K562 (cell line): ENCODE data around the gene TUBA1A. TPM values are rescaled to one million over a fixed set of nuclear protein-coding genes. Genes with fewer than 3 reads are reported as not detected.

Experiments
- ATAC-seq: fragments of 200-7000 bp; cut with Tn5 transposase; 3 replicates; pipeline ENCODE4 v1.9.1; 2020; ENCODE audit warnings: moderate library complexity
- BruUV-seq: library from RNA; stranded (reverse); fragments of 400-500 nt; replicated peaks from 2 replicates; lab custom pipeline; 2021; lab: Mats Ljungman, UMichigan
- CTCF ChIA-PET: fragments of 300-600 bp; formaldehyde crosslinking; extraction: SDS; loops from one replicate; lab custom pipeline; 2021; ENCODE audit warnings: low intra/inter-chr PET ratio; lab: Yijun Ruan, JAX
- POLR2A ChIA-PET: fragments of 300-600, 350-650 bp; sonication (Branson Sonifier 250); formaldehyde crosslinking; extraction: SDS; loops from one replicate; lab custom pipeline; 2021; ENCODE audit warnings: antibody characterized with exemption, inconsistent platforms; lab: Yijun Ruan, JAX
- DNase-seq, 4 experiments: peaks; one replicate each; pipeline versions ENCODE4 v3.0.0 to v3.0.0-alpha.2; 2011 to 2018; ENCODE audit warnings: low spot score in 3 of 4, mixed read lengths in 3 of 4; ENCODE audit errors: extremely low read depth in 1 of 4
- FAIRE-seq: peaks from 2 replicates; lab custom pipeline; 2011; peaks lifted over from hg19 to GRCh38; lab: Jason Lieb, UNC
- H2AFZ ChIP-seq: 2 replicates; pipeline ENCODE4 v1.6.0; 2011; ENCODE audit warnings: low read depth, low read length, control low read depth, inconsistent platforms
- H3K27ac ChIP-seq: fragments of 200-600 bp; 3 replicates; pipeline ENCODE4 v1.8.0; 2011; ENCODE audit warnings: low read depth, mild to moderate bottlenecking, control low read depth, inconsistent platforms, low read length, moderate library complexity, mixed read lengths; ENCODE audit errors: extremely low read depth
- H3K27me3 ChIP-seq, 2 experiments: fragments of 300-600 bp in 1 of 2; 2 replicates in 1 of 2; 3 replicates in 1 of 2; pipeline versions ENCODE4 v1.6.0 to v1.8.0; 2011; ENCODE audit warnings: inconsistent platforms in 2 of 2, low read length in 2 of 2, mild to moderate bottlenecking in 1 of 2, mixed read lengths in 1 of 2, moderate library complexity in 1 of 2; ENCODE audit not compliant: control insufficient read depth in 2 of 2, insufficient read depth in 2 of 2
- H3K36me3 ChIP-seq: fragments of 300-600 bp; 3 replicates; pipeline ENCODE4 v1.8.0; 2011; ENCODE audit warnings: mild to moderate bottlenecking, low read length, inconsistent platforms; ENCODE audit not compliant: control insufficient read depth, insufficient read depth
- H3K4me1 ChIP-seq, 2 experiments: fragments of 200-600 bp in 1 of 2; replicated peaks in 1 of 2; 2 replicates in 1 of 2; 3 replicates in 1 of 2; pipeline versions ENCODE4 v1.5.1 to v1.8.0; 2011; ENCODE audit warnings: inconsistent platforms in 2 of 2, low read length in 2 of 2, mild to moderate bottlenecking in 1 of 2, mixed read lengths in 1 of 2, moderate library complexity in 1 of 2; ENCODE audit not compliant: control insufficient read depth in 2 of 2, insufficient read depth in 2 of 2
- H3K4me2 ChIP-seq: 2 replicates; pipeline ENCODE4 v1.6.1; 2011; ENCODE audit warnings: low read length, control low read depth, inconsistent platforms, mixed read lengths; ENCODE audit not compliant: insufficient read depth
- H3K4me3 ChIP-seq: fragments of 200-600 bp; sonication (generic), shearing (Covaris generic); 2 replicates; pipeline ENCODE4 v1.5.1; 2016; ENCODE audit warnings: control low read depth, inconsistent platforms
- H3K79me2 ChIP-seq: fragments of 200-600 bp; 3 replicates; pipeline ENCODE4 v1.8.0; 2011; ENCODE audit warnings: low read length, inconsistent platforms; ENCODE audit not compliant: control insufficient read depth, insufficient read depth
- H3K9ac ChIP-seq, 2 experiments: 2 replicates each; pipeline versions ENCODE4 v1.6.0 to v1.6.1; 2011; ENCODE audit warnings: low read depth in 2 of 2, low read length in 2 of 2, control low read depth in 1 of 2, inconsistent platforms in 1 of 2, mild to moderate bottlenecking in 1 of 2, mixed read lengths in 1 of 2; ENCODE audit not compliant: insufficient read depth in 1 of 2
- H3K9me1 ChIP-seq: one replicate; pipeline ENCODE4 v1.6.0; 2011; ENCODE audit warnings: inconsistent platforms, mild to moderate bottlenecking, low read length, moderate library complexity; ENCODE audit not compliant: control insufficient read depth, insufficient read depth
- H3K9me3 ChIP-seq: replicated peaks from 2 replicates; pipeline ENCODE4 v1.5.1; 2011; ENCODE audit warnings: low read depth, low read length, inconsistent platforms; ENCODE audit not compliant: control insufficient read depth, insufficient read depth
- H4K20me1 ChIP-seq: replicated peaks from 2 replicates; pipeline ENCODE4 v1.6.1; 2011; ENCODE audit warnings: low read length, inconsistent platforms, mixed read lengths; ENCODE audit not compliant: control insufficient read depth, insufficient read depth
- ATF1 ChIP-seq, 2 experiments: fragments of 450-650 bp in 1 of 2; IDR thresholded peaks; 2 replicates each; pipeline ENCODE4 v1.6.1; 2016; ENCODE audit warnings: missing compliant biosample characterization in 1 of 2, missing genetic modification characterization in 1 of 2
- BCOR ChIP-seq: fragments of 450-650 bp; IDR thresholded peaks from 2 replicates; pipeline ENCODE4 v1.6.1; 2016
- NFIC ChIP-seq: fragments of 450-650 bp; IDR thresholded peaks from 2 replicates; pipeline ENCODE4 v1.6.1; 2017; ENCODE audit warnings: mild to moderate bottlenecking, inconsistent platforms
- RBM17 ChIP-seq: fragments of 200-400 bp; formaldehyde crosslinking; IDR thresholded peaks from 2 replicates; pipeline ENCODE4 v1.6.1; 2017; ENCODE audit warnings: low read depth, mild to moderate bottlenecking, low read length, borderline replicate concordance
- SPI1 ChIP-seq: IDR thresholded peaks from 2 replicates; pipeline ENCODE4 v1.6.1; 2011; ENCODE audit warnings: low read depth, low read length, control low read depth, borderline replicate concordance
- ZNF121 ChIP-seq: sonication (generic); formaldehyde crosslinking; conservative IDR thresholded peaks from 2 replicates; pipeline ENCODE4 v1.8.0; 2022; ENCODE audit warnings: missing genetic modification reagents
- ZNF584 ChIP-seq: fragments of 200-800 bp; sonication (Bioruptor generic); IDR thresholded peaks from 2 replicates; pipeline ENCODE4 v1.6.1; 2016; ENCODE audit warnings: low read depth, mild to moderate bottlenecking, missing genetic modification characterization, missing compliant biosample characterization
- WGBS: fragments of 100-300 bp; shearing (Covaris generic); methylation state at CpG from one replicate; pipeline ENCODE4 v1.1.6; 2016; ENCODE audit warnings: low coverage, mixed read lengths; ENCODE audit not compliant: insufficient coverage; ENCODE audit errors: missing lambda C conversion rate; 5-methylcytosine and 5-hydroxymethylcytosine counted together
- in situ Hi-C: fragments of 300-500 bp; cut with MboI; formaldehyde crosslinking; loops from 4 replicates; pipeline ENCODE4 v1.15.0; 2018; ENCODE audit warnings: inconsistent platforms, mixed read lengths
- intact Hi-C: fragments of 100-400 bp; cut with micrococcal nuclease; formaldehyde crosslinking; loops from 2 replicates; pipeline ENCODE4 v1.14.2; 2022
- polyA plus RNA-seq, 8 experiments: library from polyadenylated mRNA; depleted of rRNA in 4 of 8; stranded (reverse) in 5 of 8; unstranded in 3 of 8; fragments of >200 nt; fragmentation: Nextera tagmentation in 2 of 8; fragmentation: Illumina TruSeq in 1 of 8; extraction: Ambion mirVana in 2 of 8; extraction: Trizol in 1 of 8; gene quantifications; 2 replicates each; pipeline versions ENCODE4 v1.2.1 to v1.2.3, GENCODE V29; 2011 to 2014; ENCODE audit warnings: inconsistent platforms in 1 of 8, missing spikeins in 1 of 8
- total RNA-seq, 7 experiments: library from RNA; depleted of rRNA in 6 of 7; stranded (reverse); fragments of >200 nt in 6 of 7; fragmentation: Illumina TruSeq in 2 of 7; extraction: Trizol in 2 of 7; gene quantifications; 2 replicates each; pipeline versions ENCODE4 v1.2.1 to v1.2.3, GENCODE V29; 2011 to 2021; ENCODE audit warnings: low replicate concordance in 1 of 7

TUBA1A gene
- total and polyA plus RNA-seq, 9 of the 15 experiments (the other 6 are each of a cell fraction or from before 2014, with no cell fraction given) = 7.4 to 45.1 (median 11.9) TPM

GRCh38 chr12:49223122-49223521, 34.2 kb upstream of the TUBA1A start:
- in situ Hi-C loops (no loop called here), intact Hi-C loops (no loop called here)
- no peak overlapping the region for H3K27ac ChIP-seq
- ATAC-seq (no peak), FAIRE-seq (no peak), DNase-seq (no peak)
- H3K9me3 ChIP-seq = no peaks in the 10 kb centered on the region
- no peak overlapping the region for H3K4me3 ChIP-seq
- no peaks in the 10 kb centered on the region for H3K9me1 ChIP-seq
- TF ChIP-seq RBM17 (no peak), BCOR (peak; percentile 18; the same call in 1 of the 2 replicates), ZNF121 (peak; percentile 80), ATF1 (CRISPR knock-in tag; IDR thresholded peaks at IDR 0.05) (no peak), ATF1 (tag; IDR thresholded peaks at IDR 0.05) (0 out of 2 replicates have a peak, but pooled peaks have one; percentile 10)
- no peaks in the 10 kb centered on the region for H4K20me1 ChIP-seq
- POLR2A ChIA-PET = interaction anchor here (1.0 to 4.3 kb wide), 6 partner anchors 9 to 95 kb away, joined by 3 to 46 read pairs (median 8); no protein-coding TSS in a partner anchor
- CTCF ChIA-PET = interaction anchor here (0.6 kb wide), 2 partner anchors 12 to 100 kb away, joined by 4 to 5 read pairs; no protein-coding TSS in a partner anchor
- BruUV-seq = no TSS peak
- no peak overlapping the region for H3K4me2 ChIP-seq
- peak overlapping the region; percentile 83 for H2AFZ ChIP-seq
- 100% methylated on average over 1 of the region's 1 CpG for WGBS
- H3K9ac ChIP-seq = no peak overlapping the region
- H3K4me1 ChIP-seq = peaks cover 0 to 5% of the 10 kb centered on the region in 2 experiments; a peak in 3 of 5 replicates
- no peaks in the 10 kb centered on the region for H3K27me3 ChIP-seq
- no peaks in the 10 kb centered on the region for H3K79me2 ChIP-seq
- no peaks in the 10 kb centered on the region for H3K36me3 ChIP-seq

GRCh38 chr12:49220972-49221371, 32.1 kb upstream of the TUBA1A start:
- DNase-seq (no peak), FAIRE-seq (no peak), ATAC-seq (no peak)
- no peaks in the 10 kb centered on the region for H3K9me3 ChIP-seq
- H4K20me1 ChIP-seq = no peaks in the 10 kb centered on the region
- H3K79me2 ChIP-seq = no peaks in the 10 kb centered on the region
- no peaks in the 10 kb centered on the region for H3K36me3 ChIP-seq
- no TSS peak for BruUV-seq
- no peaks in the 10 kb centered on the region for H3K9me1 ChIP-seq
- POLR2A ChIA-PET = interaction anchor here (0.7 to 4.3 kb wide), 4 partner anchors 11 to 90 kb away, joined by 3 to 46 read pairs (median 9); partner anchors contain the start of genes TUBA1A and TUBA1B
- H3K4me2 ChIP-seq = no peak overlapping the region
- CTCF ChIA-PET = no interaction called here
- no peaks in the 10 kb centered on the region for H3K27me3 ChIP-seq
- H3K4me1 ChIP-seq = peaks cover 0 to 5% of the 10 kb centered on the region in 2 experiments; a peak in 3 of 5 replicates
- peak overlapping the region; percentile 52; the same call in 1 of the 2 replicates for H2AFZ ChIP-seq
- WGBS = 64% methylated on average over 4 of the region's 4 CpGs
- intact Hi-C loops = no loop called here
- peak overlapping the region in 1 of 2 experiments; percentile 18; a peak in 1 of 4 replicates for H3K9ac ChIP-seq
- TF ChIP-seq ZNF584 (CRISPR knock-in tag) (no peak), SPI1 (peak; percentile 36; the same call in 1 of the 2 replicates), NFIC (no peak)
- no peak overlapping the region for H3K27ac ChIP-seq
- in situ Hi-C loops = no loop called here
- H3K4me3 ChIP-seq = no peak overlapping the region
